Heart left ventricle (tissue), 16 donors: Measurements from ENCODE around the gene LIMA1. TPM values are rescaled to one million over a fixed set of nuclear protein-coding genes. Genes with fewer than 3 reads are reported as not detected.

Source experiments
- ATAC-seq, 4 donors: fragments of 200-7000 bp; cut with Tn5 transposase; one replicate each; pipeline ENCODE4 v1.9.1; 2020 to 2022; ENCODE audit warnings: moderate library complexity in 4 of 4, mild to moderate bottlenecking in 3 of 4, moderate number of reproducible peaks in 1 of 4
- DNase-seq, 5 donors: peaks; one replicate each; pipeline ENCODE4 v3.0.0-alpha.2; 2020
- H3K27ac ChIP-seq, 12 donors: fragments of 200-600 bp; sonication (generic) in 4 of 12; one replicate each; pipeline versions ENCODE4 v1.5.0 to v1.8.0; 2016 to 2022; ENCODE audit warnings: mild to moderate bottlenecking in 2 of 12
- H3K27me3 ChIP-seq, 9 donors: fragments of 200-600 bp; sonication (generic) in 2 of 9; one replicate each; pipeline versions ENCODE4 v1.5.1 to v1.8.0; 2016 to 2022; ENCODE audit warnings: mild to moderate bottlenecking in 3 of 9
- H3K36me3 ChIP-seq, 9 donors: fragments of 200-600 bp; sonication (generic) in 2 of 9; one replicate each; pipeline versions ENCODE4 v1.5.0 to v1.8.0; 2018 to 2022; ENCODE audit warnings: mild to moderate bottlenecking in 2 of 9
- H3K4me1 ChIP-seq, 12 donors: fragments of 200-600 bp; sonication (generic) in 4 of 12; one replicate each; pipeline versions ENCODE4 v1.5.0 to v1.8.0; 2016 to 2022; ENCODE audit warnings: mild to moderate bottlenecking in 3 of 12
- H3K4me3 ChIP-seq, 12 donors: fragments of 200-600 bp; sonication (generic) in 4 of 12; one replicate each; pipeline versions ENCODE4 v1.5.0 to v1.8.0; 2017 to 2022; ENCODE audit warnings: mild to moderate bottlenecking in 9 of 12, moderate library complexity in 4 of 12
- H3K9me3 ChIP-seq, 12 donors: fragments of 200-600 bp; sonication (generic) in 4 of 12; one replicate each; pipeline versions ENCODE4 v1.5.0 to v1.8.0; 2016 to 2022; ENCODE audit warnings: mild to moderate bottlenecking in 1 of 12
- POLR2A ChIP-seq, 2 donors: fragments of 450-650 bp; IDR thresholded peaks; one replicate each; pipeline ENCODE4 v1.6.1; 2017; ENCODE audit warnings: antibody characterized with exemption in 2 of 2, mild to moderate bottlenecking in 2 of 2, moderate library complexity in 2 of 2
- WGBS, 4 donors: extraction: QIAGEN DNeasy Blood & Tissue Kit in 2 of 4; methylation state at CpG; one replicate each; pipeline versions ENCODE4 v1.1.5 to v1.1.7; 2013 to 2018; 5-methylcytosine and 5-hydroxymethylcytosine counted together
- intact Hi-C, 10 donors: fragments of 100-400 bp; cut with DNase I; formaldehyde crosslinking; loops; one replicate each; pipeline versions ENCODE4 v1.11.1 to v1.14.2; 2022
- polyA plus RNA-seq, 2 donors: library from polyadenylated mRNA; stranded (reverse); fragments of 200-250 nt; gene quantifications; one replicate each; pipeline ENCODE4 v1.2.3, GENCODE V29; 2013
- total RNA-seq, 9 donors: library from RNA; depleted of rRNA in 2 of 9; stranded (reverse); fragments of >200 nt in 2 of 9; fragmentation: NEBNext Ultra II Directional in 3 of 9; extraction: Animal tissue kit (Norgen Biotek cat#: 25700) in 3 of 9; gene quantifications; one replicate each; pipeline versions ENCODE4 v1.1.0 to v1.2.4, GENCODE V29; 2016 to 2023
- TF ChIP-seq, protein P1 (sequence below), 12 donors: fragments of 200-600 bp; sonication (generic) in 4 of 12; IDR thresholded peaks; one replicate each; pipeline versions ENCODE4 v1.5.0 to v1.8.0; 2018 to 2022; ENCODE audit warnings: antibody characterized with exemption in 12 of 12, mild to moderate bottlenecking in 5 of 12
- donor health status: ischemic (EF 13 %, LVEDD 7.1; RV severe dilation, severe dysfunction).
- donor health status: healthy with polysubstance abuse.
- donor health status: DM: no; HTN: yes; CAD: no.
- donor health status: DM: no; HTN: no; CAD: no.
- donor health status: ischemic (EF 25% LVEDD 6.9; RV normal size, moderate dysfunction).
- donor health status: ischemic (EF 25% LVEDD 5.7; RV mildly dilated, moderate dysfunction).
- donor health status: healthy.
- donor health status: DM: yes; HTN: yes; CAD: no.
- donor health status: ischemic (EF 35%, LVEDD 5.7; RV mildly dilated, moderate dysfunction).
- donor health status: nonischemic (EF 11% LVEDD 7.7; RV severe dilation, severe dysfunction).
- donor health status: DM: yes; HTN: yes; CAD: no.
- donor health status: PGD.
- donor health status: ischemic (EF 29% LVEDD 5.4; RV normal size, mild dysfunction).
- donor health status: nonischemic (EF 23%, LVEDD 6.1; RV moderate dilation, normal function).

The LIMA1 gene
- total and polyA plus RNA-seq, 11 donors: 11.6 to 38.8 (median 14.7) TPM

DNA sequence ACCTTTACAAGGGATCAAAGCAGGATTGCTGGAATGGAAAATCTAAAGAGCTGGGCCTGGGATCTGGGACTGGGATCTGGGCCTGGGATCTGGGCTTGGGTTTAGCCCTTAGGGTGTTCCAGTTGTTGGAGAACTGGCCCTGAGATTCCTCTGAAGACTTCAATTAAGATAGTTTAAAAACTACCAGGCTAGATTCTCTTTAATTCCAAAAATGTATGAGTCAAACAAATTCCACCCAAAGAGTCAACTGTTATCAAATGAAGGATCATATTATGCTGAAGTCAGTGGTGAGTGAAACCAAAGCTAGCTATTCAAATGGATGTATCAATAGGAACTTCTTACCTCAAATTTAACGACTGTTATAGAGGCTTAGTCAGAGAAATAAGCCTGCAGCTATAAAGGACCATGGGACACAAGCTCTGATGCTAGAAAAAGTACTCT lies 40.5 kb downstream of the LIMA1 start:
- intact Hi-C loops: no loop called here
- H3K4me1 ChIP-seq: peaks cover 2 to 61% (median 26%) of the 10 kb centered on the region in 12 donors
- 44 to 93% (median 85%) methylated on average over 1 of the region's 1 CpG for WGBS, 4 donors

DNA sequence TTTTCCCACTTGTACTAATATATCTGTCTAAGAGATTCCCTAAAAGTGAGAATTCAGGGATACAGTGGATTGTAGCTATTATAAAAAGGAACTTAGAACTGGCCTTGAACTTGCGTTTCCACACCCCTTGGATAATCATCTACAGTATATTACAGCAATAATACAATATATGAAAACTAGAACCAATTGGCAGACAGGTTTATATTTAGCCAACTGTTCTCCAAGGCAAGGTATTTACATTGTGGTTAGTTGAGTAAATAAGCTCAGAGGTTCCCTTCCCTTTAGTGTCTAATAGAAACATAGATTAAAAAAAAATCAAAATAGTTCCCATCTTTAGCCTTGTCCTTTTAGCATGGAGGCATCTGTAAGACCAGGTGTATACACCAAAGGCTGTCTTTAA lies 42.1 kb downstream of the LIMA1 start:
- Histone ChIP-seq H3K4me1 (peaks cover 0 to 47% (median 17%) of the 10 kb centered on the region in 12 donors), H3K27me3 (no peaks in the 10 kb centered on the region), H3K27ac (peak overlapping the region in 10 of 12 donors; percentile 15 to 86 (median 76)), H3K9me3 (no peaks in the 10 kb centered on the region), H3K4me3 (no peak overlapping the region), H3K36me3 (peaks cover 0 to 26% (median 6%) of the 10 kb centered on the region in 9 donors)
- WGBS, 4 donors: 90 to 98% (median 92%) methylated on average over 1 of the region's 1 CpG
- TF ChIP-seq, protein P1, sequence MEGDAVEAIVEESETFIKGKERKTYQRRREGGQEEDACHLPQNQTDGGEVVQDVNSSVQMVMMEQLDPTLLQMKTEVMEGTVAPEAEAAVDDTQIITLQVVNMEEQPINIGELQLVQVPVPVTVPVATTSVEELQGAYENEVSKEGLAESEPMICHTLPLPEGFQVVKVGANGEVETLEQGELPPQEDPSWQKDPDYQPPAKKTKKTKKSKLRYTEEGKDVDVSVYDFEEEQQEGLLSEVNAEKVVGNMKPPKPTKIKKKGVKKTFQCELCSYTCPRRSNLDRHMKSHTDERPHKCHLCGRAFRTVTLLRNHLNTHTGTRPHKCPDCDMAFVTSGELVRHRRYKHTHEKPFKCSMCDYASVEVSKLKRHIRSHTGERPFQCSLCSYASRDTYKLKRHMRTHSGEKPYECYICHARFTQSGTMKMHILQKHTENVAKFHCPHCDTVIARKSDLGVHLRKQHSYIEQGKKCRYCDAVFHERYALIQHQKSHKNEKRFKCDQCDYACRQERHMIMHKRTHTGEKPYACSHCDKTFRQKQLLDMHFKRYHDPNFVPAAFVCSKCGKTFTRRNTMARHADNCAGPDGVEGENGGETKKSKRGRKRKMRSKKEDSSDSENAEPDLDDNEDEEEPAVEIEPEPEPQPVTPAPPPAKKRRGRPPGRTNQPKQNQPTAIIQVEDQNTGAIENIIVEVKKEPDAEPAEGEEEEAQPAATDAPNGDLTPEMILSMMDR (IDR thresholded peaks at IDR 0.05): no peak
- no peak for TF ChIP-seq POLR2A (IDR thresholded peaks at IDR 0.05)
- no peak for ATAC-seq
- intact Hi-C loops: no loop called here
- no peak for DNase-seq

More for the DNA sequence above, 40.5 kb downstream of the LIMA1 start:
- no peaks in the 10 kb centered on the region for H3K9me3 ChIP-seq
- no peak for TF ChIP-seq POLR2A (IDR thresholded peaks at IDR 0.05)
- TF ChIP-seq, protein P1 (IDR thresholded peaks at IDR 0.05): no peak
- no peaks in the 10 kb centered on the region for H3K27me3 ChIP-seq
- H3K36me3 ChIP-seq: peaks cover 0 to 27% (median 3%) of the 10 kb centered on the region in 9 donors
- no peak for ATAC-seq
- H3K4me3 ChIP-seq: no peak overlapping the region
- peak overlapping the region in 11 of 12 donors; percentile 36 to 86 (median 75) for H3K27ac ChIP-seq
- no peak for DNase-seq

DNA sequence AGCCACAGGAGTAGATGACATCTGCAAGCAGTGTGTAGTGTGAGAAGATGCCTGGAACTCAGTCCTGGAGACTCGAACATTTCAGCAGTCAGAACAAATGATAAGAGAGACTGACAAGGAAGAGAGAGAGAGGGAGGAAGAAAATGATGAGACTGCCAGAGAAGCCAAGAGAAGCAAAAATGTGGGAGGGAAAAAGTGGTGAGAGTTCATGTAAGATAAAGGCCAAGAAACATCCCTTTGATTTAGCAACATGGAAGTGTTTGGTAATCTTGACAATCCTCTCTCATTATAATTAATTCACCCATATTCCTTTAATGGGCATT lies 42.6 kb downstream of the LIMA1 start:
- Histone ChIP-seq H3K36me3 (peaks cover 0 to 26% (median 6%) of the 10 kb centered on the region in 9 donors), H3K27me3 (no peaks in the 10 kb centered on the region), H3K9me3 (no peaks in the 10 kb centered on the region), H3K27ac (peak overlapping the region in 8 of 12 donors; percentile 15 to 86 (median 76)), H3K4me3 (no peak overlapping the region), H3K4me1 (peaks cover 0 to 46% (median 17%) of the 10 kb centered on the region in 12 donors)
- ATAC-seq: no peak
- DNase-seq: no peak
- intact Hi-C loops: no loop called here
- WGBS, 4 donors: 43 to 64% (median 49%) methylated on average over 1 of the region's 1 CpG
- no peak for TF ChIP-seq POLR2A (IDR thresholded peaks at IDR 0.05)
- TF ChIP-seq, protein P1 (IDR thresholded peaks at IDR 0.05): no peak

DNA sequence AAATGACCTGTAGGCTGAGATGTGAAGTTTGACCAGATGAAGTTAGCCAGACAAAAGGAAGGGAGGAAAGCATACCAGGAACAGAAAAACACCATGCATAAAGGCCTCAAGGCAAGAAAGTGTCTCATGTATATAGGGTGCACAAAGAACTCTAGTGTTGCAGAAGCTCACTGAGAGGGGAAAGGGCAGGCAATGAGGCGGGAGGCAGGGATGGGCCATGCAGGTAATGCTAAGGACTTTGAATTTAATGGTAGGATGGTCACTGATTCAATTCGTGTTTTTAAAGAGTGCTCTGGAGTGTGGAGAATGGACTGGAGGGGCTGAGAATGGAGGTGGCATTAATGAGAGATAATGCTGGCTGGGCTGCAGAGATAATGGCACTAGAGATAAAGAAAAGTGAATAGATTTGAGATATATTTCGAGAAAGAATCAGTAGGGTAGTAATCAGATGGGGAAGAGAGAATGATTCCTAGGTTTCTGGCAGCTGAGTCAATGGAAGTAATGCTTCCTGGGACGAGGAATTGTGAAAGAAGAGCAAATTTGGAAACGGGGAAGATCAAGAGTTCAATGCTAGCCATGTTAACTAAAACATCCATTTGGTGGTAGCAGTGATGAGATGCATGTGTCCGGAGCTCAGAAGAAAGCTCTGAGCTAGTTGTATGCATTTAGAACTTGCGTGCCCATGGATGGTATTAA lies 43.1 kb downstream of the LIMA1 start:
- H3K27ac ChIP-seq: peak overlapping the region in 5 of 12 donors; percentile 76 to 86 (median 80)
- intact Hi-C loops: no loop called here
- ATAC-seq: no peak

More for the DNA sequence above, 43.1 kb downstream of the LIMA1 start:
- H3K27me3 ChIP-seq: no peaks in the 10 kb centered on the region
- no peak for DNase-seq
- H3K4me3 ChIP-seq: no peak overlapping the region
- WGBS, 4 donors: 78 to 84% (median 82%) methylated on average over 7 of the region's 7 CpGs
- H3K9me3 ChIP-seq: no peaks in the 10 kb centered on the region
- peaks cover 0 to 46% (median 17%) of the 10 kb centered on the region in 12 donors for H3K4me1 ChIP-seq
- TF ChIP-seq POLR2A (IDR thresholded peaks at IDR 0.05): no peak
- TF ChIP-seq, protein P1 (IDR thresholded peaks at IDR 0.05): no peak
- H3K36me3 ChIP-seq: peaks cover 0 to 26% (median 6%) of the 10 kb centered on the region in 9 donors
